HepG2 (cell line): ENCODE results near the gene IL10RA. TPM values are rescaled to one million over a fixed set of nuclear protein-coding genes. Genes with fewer than 3 reads are reported as not detected.

Experiments
- ATAC-seq: fragments of 200-7000 bp; cut with Tn5 transposase; 3 replicates; pipeline ENCODE4 v1.9.1; 2020; ENCODE audit warnings: mild to moderate bottlenecking, moderate library complexity
- BruUV-seq: library from RNA; stranded (reverse); fragments of 400-500 nt; replicated peaks from 2 replicates; lab custom pipeline; 2021; lab: Mats Ljungman, UMichigan
- CTCF ChIA-PET: fragments of 300-600 bp; formaldehyde crosslinking; extraction: SDS; loops from one replicate; lab custom pipeline; 2021; ENCODE audit warnings: low total read pairs, inconsistent platforms, low intra/inter-chr PET ratio; lab: Yijun Ruan, JAX
- POLR2A ChIA-PET: fragments of 350-600 bp; sonication (Branson Sonifier 250); formaldehyde crosslinking; loops from one replicate; lab custom pipeline; 2020; ENCODE audit warnings: antibody characterized with exemption, inconsistent platforms; lab: Yijun Ruan, JAX
- DNase-seq: peaks from one replicate; pipeline ENCODE4 v3.0.0-alpha.2; 2015; ENCODE audit warnings: low spot score
- FAIRE-seq: peaks from 3 replicates; lab custom pipeline; 2011; peaks lifted over from hg19 to GRCh38; lab: Jason Lieb, UNC
- H2AFZ ChIP-seq: one replicate; pipeline ENCODE4 v1.6.1; 2011; ENCODE audit warnings: low read length, inconsistent platforms
- H3K27ac ChIP-seq: fragments of 300-600 bp; 3 replicates; pipeline ENCODE4 v1.8.0; 2011; ENCODE audit warnings: mixed run types, mild to moderate bottlenecking, mixed read lengths, low read length, inconsistent platforms; ENCODE audit not compliant: insufficient read depth; ENCODE audit errors: extremely low read length
- H3K27me3 ChIP-seq, 2 experiments: fragments of 200-600 bp in 1 of 2; 2 replicates in 1 of 2; 3 replicates in 1 of 2; pipeline versions ENCODE4 v1.6.0 to v1.8.0; 2011; ENCODE audit warnings: low read length in 2 of 2, mild to moderate bottlenecking in 2 of 2, moderate library complexity in 2 of 2, inconsistent platforms in 1 of 2; ENCODE audit not compliant: insufficient read depth in 2 of 2, control insufficient read depth in 1 of 2
- H3K36me3 ChIP-seq, 2 experiments: fragments of 200-600 bp in 1 of 2; replicated peaks in 1 of 2; 2 replicates in 1 of 2; 3 replicates in 1 of 2; pipeline versions ENCODE4 v1.5.1 to v1.8.0; 2011; ENCODE audit warnings: low read length in 2 of 2, inconsistent platforms in 1 of 2; ENCODE audit not compliant: insufficient read depth in 2 of 2, control insufficient read depth in 1 of 2
- H3K4me1 ChIP-seq: 2 replicates; pipeline ENCODE4 v1.5.1; 2012; ENCODE audit warnings: low read length, inconsistent platforms; ENCODE audit not compliant: insufficient read depth
- H3K4me2 ChIP-seq: 2 replicates; pipeline ENCODE4 v1.6.0; 2011; ENCODE audit warnings: low read depth, low read length, inconsistent platforms
- H3K4me3 ChIP-seq, 3 experiments: fragments of 200-600 bp in 1 of 3; sonication (generic), shearing (Covaris generic) in 1 of 3; replicated peaks in 1 of 3; 2 replicates each; pipeline ENCODE4 v1.5.1; 2011 to 2016; ENCODE audit warnings: low read length in 3 of 3, inconsistent platforms in 2 of 3, low read depth in 2 of 3, mild to moderate bottlenecking in 2 of 3, control low read depth in 1 of 3, mixed read lengths in 1 of 3; ENCODE audit not compliant: insufficient read depth in 1 of 3
- H3K79me2 ChIP-seq: one replicate; pipeline ENCODE4 v1.6.1; 2011; ENCODE audit warnings: low read length, inconsistent platforms; ENCODE audit not compliant: insufficient read depth
- H3K9ac ChIP-seq: 2 replicates; pipeline ENCODE4 v1.6.0; 2011; ENCODE audit warnings: mild to moderate bottlenecking, low read depth, low read length, inconsistent platforms; ENCODE audit not compliant: insufficient read depth
- H3K9me3 ChIP-seq: 2 replicates; pipeline ENCODE4 v1.5.1; 2012; ENCODE audit warnings: mild to moderate bottlenecking, low read length
- H4K20me1 ChIP-seq: 2 replicates; pipeline ENCODE4 v1.6.0; 2011; ENCODE audit warnings: inconsistent platforms, mild to moderate bottlenecking, low read length, moderate library complexity; ENCODE audit not compliant: insufficient read depth
- CHD4 ChIP-seq: fragments of 200-600 bp; sonication (generic); IDR thresholded peaks from 2 replicates; pipeline ENCODE4 v1.7.0; 2017; ENCODE audit warnings: mild to moderate bottlenecking, low read length, borderline replicate concordance
- KAT8 ChIP-seq: IDR thresholded peaks from 2 replicates; pipeline ENCODE4 v1.6.1; 2016; ENCODE audit warnings: missing genetic modification reagents, missing compliant biosample characterization
- MAF1 ChIP-seq: sonication (generic); formaldehyde crosslinking; IDR thresholded peaks from 2 replicates; pipeline ENCODE4 v1.5.0; 2020; ENCODE audit warnings: missing genetic modification reagents, borderline replicate concordance
- MAFG ChIP-seq: sonication (generic); formaldehyde crosslinking; IDR thresholded peaks from 2 replicates; pipeline ENCODE4 v1.5.1; 2020; ENCODE audit warnings: mild to moderate bottlenecking, missing genetic modification reagents
- MATR3 ChIP-seq: sonication (generic); formaldehyde crosslinking; IDR thresholded peaks from 2 replicates; pipeline ENCODE4 v1.4.0; 2020; ENCODE audit warnings: missing genetic modification reagents
- ZNF430 ChIP-seq: sonication (generic); formaldehyde crosslinking; IDR thresholded peaks from 2 replicates; pipeline ENCODE4 v1.9.0; 2021; ENCODE audit warnings: mild to moderate bottlenecking, missing genetic modification reagents
- ZNF550 ChIP-seq: sonication (generic); formaldehyde crosslinking; IDR thresholded peaks from 2 replicates; pipeline ENCODE4 v1.4.0; 2020; ENCODE audit warnings: mild to moderate bottlenecking, missing genetic modification reagents, borderline replicate concordance
- ZSCAN22 ChIP-seq: sonication (generic); formaldehyde crosslinking; IDR thresholded peaks from 2 replicates; pipeline ENCODE4 v1.4.0; 2020; ENCODE audit warnings: mild to moderate bottlenecking, missing genetic modification reagents
- WGBS: methylation state at CpG from one replicate; pipeline ENCODE4 v1.1.6; 2017; ENCODE audit warnings: low lambda C conversion rate; 5-methylcytosine and 5-hydroxymethylcytosine counted together
- in situ Hi-C: cut with HindIII; loops from 2 replicates; pipeline ENCODE4 v1.10.0; 2017; ENCODE audit warnings: low pct_unique_long_range_greater_than_20kb; ENCODE audit not compliant: extremely low pct_ligation_motif_present
- intact Hi-C: fragments of 100-400 bp; cut with micrococcal nuclease; formaldehyde crosslinking; loops from one replicate; pipeline ENCODE4 v1.10.0; 2022; ENCODE audit not compliant: unreplicated experiment
- polyA plus RNA-seq, 8 experiments: library from polyadenylated mRNA; depleted of rRNA in 3 of 8; stranded (reverse) in 7 of 8; unstranded in 1 of 8; fragments of >200 nt; fragmentation: Illumina TruSeq in 4 of 8; extraction: Trizol in 4 of 8; gene quantifications; 2 replicates each; pipeline versions ENCODE4 v1.2.1 to v1.2.3, GENCODE V29; 2011 to 2016; ENCODE audit warnings: low read depth in 4 of 8, missing spikeins in 1 of 8, mixed read lengths in 1 of 8; ENCODE audit not compliant: insufficient read depth in 1 of 8
- total RNA-seq, 5 experiments: library from RNA; depleted of rRNA; stranded (reverse); fragments of >200 nt; fragmentation: Illumina TruSeq; extraction: Trizol; gene quantifications; 2 replicates each; pipeline ENCODE4 v1.2.3, GENCODE V29; 2016; ENCODE audit warnings: low read depth in 1 of 5
- TF ChIP-seq, protein P1 (sequence below): sonication (generic); formaldehyde crosslinking; IDR thresholded peaks from 2 replicates; pipeline ENCODE4 v1.5.0; 2020; ENCODE audit warnings: missing genetic modification reagents
- TF ChIP-seq, protein P2 (sequence below), 2 experiments: fragments of 450-650 bp in 1 of 2; sonication (generic) in 1 of 2; formaldehyde crosslinking; IDR thresholded peaks; 2 replicates each; pipeline versions ENCODE4 v1.5.0 to v1.8.0; 2020 to 2022; ENCODE audit warnings: mild to moderate bottlenecking in 1 of 2, missing genetic modification reagents in 1 of 2
- TF ChIP-seq, protein P3 (sequence below): sonication (generic); formaldehyde crosslinking; IDR thresholded peaks from 2 replicates; pipeline ENCODE4 v1.4.0; 2020; ENCODE audit warnings: missing genetic modification reagents
- TF ChIP-seq, protein P4 (sequence below): sonication (generic); formaldehyde crosslinking; IDR thresholded peaks from 2 replicates; pipeline ENCODE4 v1.5.1; 2020; ENCODE audit warnings: missing genetic modification reagents, mild to moderate bottlenecking, borderline replicate concordance

Gene IL10RA
- total and polyA plus RNA-seq, 2 of the 13 experiments (the other 11 are each of a cell fraction or from before 2014, with no cell fraction given), result not detected

DNA sequence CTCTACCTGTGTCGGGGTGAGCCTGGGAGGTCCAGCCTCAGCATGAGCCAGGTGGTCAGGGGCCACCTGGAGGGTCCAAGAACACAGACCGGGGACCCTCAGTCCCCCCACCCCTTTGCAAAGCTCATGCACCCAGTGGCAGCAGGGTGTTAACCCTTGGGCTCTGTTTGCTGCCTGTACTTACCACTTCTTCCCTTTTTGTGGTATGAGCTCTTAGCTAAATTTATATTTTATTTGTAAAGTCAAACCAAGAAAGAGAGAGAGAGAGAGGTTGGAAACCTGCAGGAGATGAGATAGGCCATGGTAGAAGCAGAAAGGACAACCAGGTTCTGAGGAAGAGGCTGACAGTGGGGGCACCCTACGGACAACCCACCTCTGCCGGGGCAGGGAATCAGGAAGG lies 29.9 kb downstream of the IL10RA start:
- POLR2A ChIA-PET, result no interaction called here
- Histone ChIP-seq H3K79me2 (no peaks in the 10 kb centered on the region), H2AFZ (no peak overlapping the region), H3K36me3 (no peaks in the 10 kb centered on the region), H3K4me1 (no peaks in the 10 kb centered on the region), H3K4me3 (no peak overlapping the region), H4K20me1 (no peaks in the 10 kb centered on the region), H3K27ac (no peak overlapping the region), H3K4me2 (no peak overlapping the region), H3K9me3 (peaks cover 10% of the 10 kb centered on the region; the same call in 1 of the 2 replicates), H3K9ac (no peak overlapping the region), H3K27me3 (peaks cover 2 to 26% of the 10 kb centered on the region in 2 experiments; a peak in 2 of 5 replicates)
- ATAC-seq, result no peak
- 27% methylated on average over 4 of the region's 4 CpGs for WGBS
- DNase-seq, result no peak
- BruUV-seq, result no TSS peak
- CTCF ChIA-PET, result no interaction called here
- intact Hi-C loops, result no loop called here
- no peak for FAIRE-seq
- TF ChIP-seq ZSCAN22 (CRISPR knock-in tag) (no peak), MATR3 (CRISPR knock-in tag) (no peak), ZNF550 (CRISPR knock-in tag) (no peak), KAT8 (CRISPR knock-in tag) (no peak), MAFG (CRISPR knock-in tag) (no peak), MAF1 (CRISPR knock-in tag) (no peak), ZNF430 (CRISPR knock-in tag) (no peak), CHD4 (no peak)
- TF ChIP-seq, protein P1, sequence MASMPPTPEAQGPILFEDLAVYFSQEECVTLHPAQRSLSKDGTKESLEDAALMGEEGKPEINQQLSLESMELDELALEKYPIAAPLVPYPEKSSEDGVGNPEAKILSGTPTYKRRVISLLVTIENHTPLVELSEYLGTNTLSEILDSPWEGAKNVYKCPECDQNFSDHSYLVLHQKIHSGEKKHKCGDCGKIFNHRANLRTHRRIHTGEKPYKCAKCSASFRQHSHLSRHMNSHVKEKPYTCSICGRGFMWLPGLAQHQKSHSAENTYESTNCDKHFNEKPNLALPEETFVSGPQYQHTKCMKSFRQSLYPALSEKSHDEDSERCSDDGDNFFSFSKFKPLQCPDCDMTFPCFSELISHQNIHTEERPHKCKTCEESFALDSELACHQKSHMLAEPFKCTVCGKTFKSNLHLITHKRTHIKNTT (CRISPR knock-in tag), result no peak
- TF ChIP-seq, protein P2, sequence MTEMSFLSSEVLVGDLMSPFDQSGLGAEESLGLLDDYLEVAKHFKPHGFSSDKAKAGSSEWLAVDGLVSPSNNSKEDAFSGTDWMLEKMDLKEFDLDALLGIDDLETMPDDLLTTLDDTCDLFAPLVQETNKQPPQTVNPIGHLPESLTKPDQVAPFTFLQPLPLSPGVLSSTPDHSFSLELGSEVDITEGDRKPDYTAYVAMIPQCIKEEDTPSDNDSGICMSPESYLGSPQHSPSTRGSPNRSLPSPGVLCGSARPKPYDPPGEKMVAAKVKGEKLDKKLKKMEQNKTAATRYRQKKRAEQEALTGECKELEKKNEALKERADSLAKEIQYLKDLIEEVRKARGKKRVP (CRISPR knock-in tag; IDR thresholded peaks at IDR 0.05), result no peak
- TF ChIP-seq, protein P3, sequence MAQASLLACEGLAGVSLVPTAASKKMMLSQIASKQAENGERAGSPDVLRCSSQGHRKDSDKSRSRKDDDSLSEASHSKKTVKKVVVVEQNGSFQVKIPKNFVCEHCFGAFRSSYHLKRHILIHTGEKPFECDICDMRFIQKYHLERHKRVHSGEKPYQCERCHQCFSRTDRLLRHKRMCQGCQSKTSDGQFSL (CRISPR knock-in tag), result no peak
- TF ChIP-seq, protein P4, sequence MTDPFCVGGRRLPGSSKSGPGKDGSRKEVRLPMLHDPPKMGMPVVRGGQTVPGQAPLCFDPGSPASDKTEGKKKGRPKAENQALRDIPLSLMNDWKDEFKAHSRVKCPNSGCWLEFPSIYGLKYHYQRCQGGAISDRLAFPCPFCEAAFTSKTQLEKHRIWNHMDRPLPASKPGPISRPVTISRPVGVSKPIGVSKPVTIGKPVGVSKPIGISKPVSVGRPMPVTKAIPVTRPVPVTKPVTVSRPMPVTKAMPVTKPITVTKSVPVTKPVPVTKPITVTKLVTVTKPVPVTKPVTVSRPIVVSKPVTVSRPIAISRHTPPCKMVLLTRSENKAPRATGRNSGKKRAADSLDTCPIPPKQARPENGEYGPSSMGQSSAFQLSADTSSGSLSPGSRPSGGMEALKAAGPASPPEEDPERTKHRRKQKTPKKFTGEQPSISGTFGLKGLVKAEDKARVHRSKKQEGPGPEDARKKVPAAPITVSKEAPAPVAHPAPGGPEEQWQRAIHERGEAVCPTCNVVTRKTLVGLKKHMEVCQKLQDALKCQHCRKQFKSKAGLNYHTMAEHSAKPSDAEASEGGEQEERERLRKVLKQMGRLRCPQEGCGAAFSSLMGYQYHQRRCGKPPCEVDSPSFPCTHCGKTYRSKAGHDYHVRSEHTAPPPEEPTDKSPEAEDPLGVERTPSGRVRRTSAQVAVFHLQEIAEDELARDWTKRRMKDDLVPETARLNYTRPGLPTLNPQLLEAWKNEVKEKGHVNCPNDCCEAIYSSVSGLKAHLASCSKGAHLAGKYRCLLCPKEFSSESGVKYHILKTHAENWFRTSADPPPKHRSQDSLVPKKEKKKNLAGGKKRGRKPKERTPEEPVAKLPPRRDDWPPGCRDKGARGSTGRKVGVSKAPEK (CRISPR knock-in tag), result no peak
- in situ Hi-C loops, result no loop called here
